Testis (tissue), 3 donors: ENCODE data around the gene TTYH2. TPM values are rescaled to one million over a fixed set of nuclear protein-coding genes. Genes with fewer than 3 reads are reported as not detected.
A peak's percentile ranks its signal among the peaks of the same experiment; 100 is the strongest.

Experiments
- DNase-seq: peaks from one replicate; pipeline ENCODE4 v3.0.0-alpha.2; 2019
- H3K27ac ChIP-seq, 2 donors: fragments of 200-600 bp; sonication (generic); one replicate each; pipeline ENCODE4 v1.5.1; 2019
- H3K27me3 ChIP-seq: fragments of 200-600 bp; sonication (generic); one replicate; pipeline ENCODE4 v1.5.1; 2019
- H3K36me3 ChIP-seq: fragments of 200-600 bp; sonication (generic); one replicate; pipeline ENCODE4 v1.5.1; 2017; ENCODE audit warnings: low read depth; ENCODE audit errors: missing control alignments
- H3K4me1 ChIP-seq: fragments of 200-600 bp; sonication (generic); one replicate; pipeline ENCODE4 v1.5.1; 2019
- H3K4me3 ChIP-seq, 2 donors: fragments of 200-600 bp; sonication (generic); one replicate each; pipeline ENCODE4 v1.5.1; 2017 to 2019
- H3K9me3 ChIP-seq: fragments of 200-600 bp; sonication (generic); one replicate; pipeline ENCODE4 v1.5.1; 2017
- CTCF ChIP-seq, 3 experiments: fragments of 450-650 bp in 2 of 3; fragments of 200-600 bp in 1 of 3; sonication (generic) in 1 of 3; IDR thresholded peaks; one replicate each; pipeline ENCODE4 v1.5.1; 2016 to 2019; ENCODE audit warnings: antibody characterized with exemption in 3 of 3, mild to moderate bottlenecking in 2 of 3, moderate library complexity in 1 of 3
- POLR2A ChIP-seq: fragments of 450-650 bp; IDR thresholded peaks from one replicate; pipeline ENCODE4 v1.6.1; 2017; ENCODE audit warnings: antibody characterized with exemption, mild to moderate bottlenecking, moderate library complexity
- WGBS, 2 donors: methylation state at CpG; one replicate each; pipeline ENCODE4 v1.1.5; 2018; 5-methylcytosine and 5-hydroxymethylcytosine counted together
- intact Hi-C: fragments of 100-400 bp; cut with DNase I; formaldehyde crosslinking; loops from one replicate; pipeline ENCODE4 v1.15.1; 2023; ENCODE audit warnings: low total_unique reads
- polyA plus RNA-seq: library from polyadenylated mRNA; stranded (reverse); fragments of 350-450 nt; fragmentation: Illumina TruSeq; extraction: RNeasy Lipid Tissue Mini Kit (QIAGEN cat#74804); gene quantifications from one replicate; pipeline ENCODE4 v1.2.3, GENCODE V29; 2014; ENCODE audit warnings: low read depth, low replicate concordance; ENCODE audit not compliant: insufficient read depth
- total RNA-seq, 2 donors: library from RNA; depleted of rRNA; stranded (reverse); fragments of >200 nt; gene quantifications; one replicate each; pipeline ENCODE4 v1.2.3, GENCODE V29; 2016

TTYH2 gene
- total and polyA plus RNA-seq, 3 donors from 2014 or later = 52.7 to 73.5 (median 69.7) TPM

- WGBS, 2 donors = 78 to 82% methylated on average over 3 of the region's 3 CpGs
- no peak for TF ChIP-seq CTCF (IDR thresholded peaks at IDR 0.05)
- TF ChIP-seq POLR2A = no peak
- no peak for DNase-seq
- H3K27me3 ChIP-seq = no peaks in the 10 kb centered on the region
- intact Hi-C loops = loop anchor here (10.0 kb wide), 1 partner anchor 160 kb away; the partner anchor contains the start of genes BTBD17 and GPR142
- no peak overlapping the region for H3K4me3 ChIP-seq
- H3K9me3 ChIP-seq = no peaks in the 10 kb centered on the region
- H3K36me3 ChIP-seq = no peaks in the 10 kb centered on the region
- H3K4me1 ChIP-seq = peaks cover 20% of the 10 kb centered on the region
- no peak overlapping the region for H3K27ac ChIP-seq
Measured at GRCh38 chr17:74205274-74205673, 8.1 kb upstream of the TTYH2 start.

GRCh38 chr17:74206332-74206818, 7.0 kb upstream of the TTYH2 start:
- Histone ChIP-seq H3K36me3 (no peaks in the 10 kb centered on the region), H3K27ac (no peak overlapping the region), H3K9me3 (no peaks in the 10 kb centered on the region), H3K4me3 (no peak overlapping the region), H3K27me3 (no peaks in the 10 kb centered on the region), H3K4me1 (peaks cover 25% of the 10 kb centered on the region)
- TF ChIP-seq POLR2A (no peak), CTCF (IDR thresholded peaks at IDR 0.05) (no peak)
- peak; percentile 63 for DNase-seq
- intact Hi-C loops = loop anchor here (10.0 kb wide), 1 partner anchor 158 kb away; the partner anchor contains the start of genes BTBD17 and GPR142
- WGBS, 2 donors = 55 to 60% methylated on average over 5 of the region's 5 CpGs

- H3K27ac ChIP-seq = no peak overlapping the region
- TF ChIP-seq POLR2A = no peak
- peak; percentile 81 to 99 (median 95) for TF ChIP-seq CTCF (IDR thresholded peaks at IDR 0.05)
- intact Hi-C loops = loop anchor here (5.0 kb wide), 1 partner anchor 87 kb away; no protein-coding TSS in a partner anchor
- no peak overlapping the region for H3K4me3 ChIP-seq
- 50 to 55% methylated on average over 18 of the region's 18 CpGs for WGBS, 2 donors
- H3K4me1 ChIP-seq = peaks cover 44% of the 10 kb centered on the region
- no peaks in the 10 kb centered on the region for H3K36me3 ChIP-seq
- no peaks in the 10 kb centered on the region for H3K9me3 ChIP-seq
- DNase-seq = peak; percentile 79
- H3K27me3 ChIP-seq = no peaks in the 10 kb centered on the region
Measured at GRCh38 chr17:74210191-74211140, 2.9 kb upstream of the TTYH2 start.

- Histone ChIP-seq H3K4me3 (peak overlapping the region in 1 of 2 donors; percentile 68), H3K9me3 (no peaks in the 10 kb centered on the region), H3K4me1 (peaks cover 37% of the 10 kb centered on the region), H3K27ac (no peak overlapping the region), H3K27me3 (no peaks in the 10 kb centered on the region), H3K36me3 (no peaks in the 10 kb centered on the region)
- DNase-seq = no peak
- intact Hi-C loops = loop anchor here (5.0 kb wide), 1 partner anchor 86 kb away; no protein-coding TSS in a partner anchor
- WGBS, 2 donors = 51 to 55% methylated on average over 8 to 14 of the region's 14 CpGs
- TF ChIP-seq CTCF (IDR thresholded peaks at IDR 0.05) (no peak), POLR2A (no peak)
Measured at GRCh38 chr17:74211141-74211911, 2.0 kb upstream of the TTYH2 start.
